ENCODE data around the gene ABLIM1.

Gene ABLIM1

GRCh38 chr10:114511881-114512280, 146.2 kb downstream of the ABLIM1 start:
- no peak for DNase-seq

GRCh38 chr10:114508376-114508775, 149.7 kb downstream of the ABLIM1 start:
- no peak for DNase-seq

- no peak for DNase-seq
Measured at GRCh38 chr10:114507449-114507848, 150.6 kb downstream of the ABLIM1 start.

GRCh38 chr10:114506871-114507385, 151.1 kb downstream of the ABLIM1 start:
- no peak for DNase-seq

GRCh38 chr10:114504769-114505579, 153.1 kb downstream of the ABLIM1 start:
- no peak for DNase-seq

- no peak for DNase-seq
Measured at GRCh38 chr10:114502074-114502473, 156.0 kb downstream of the ABLIM1 start.

GRCh38 chr10:114501650-114502049, 156.4 kb downstream of the ABLIM1 start:
- DNase-seq, result no peak

- no peak for DNase-seq
Measured at GRCh38 chr10:114500643-114501042, 157.4 kb downstream of the ABLIM1 start.

- no peak for DNase-seq
Measured at GRCh38 chr10:114499630-114500190, 158.4 kb downstream of the ABLIM1 start.

GRCh38 chr10:114499116-114499515, 159.0 kb downstream of the ABLIM1 start:
- DNase-seq, result no peak

GRCh38 chr10:114498413-114499111, 159.5 kb downstream of the ABLIM1 start:
- DNase-seq, result no peak

- DNase-seq, result no peak
Measured at GRCh38 chr10:114495303-114495702, 162.8 kb downstream of the ABLIM1 start.

- no peak for DNase-seq
Measured at GRCh38 chr10:114492351-114493037, 165.6 kb downstream of the ABLIM1 start.

GRCh38 chr10:114491933-114492332, 166.1 kb downstream of the ABLIM1 start:
- DNase-seq, result no peak

- DNase-seq, result no peak
Measured at GRCh38 chr10:114491419-114491818, 166.7 kb downstream of the ABLIM1 start.

- DNase-seq, result no peak
Measured at GRCh38 chr10:114489521-114490310, 168.4 kb downstream of the ABLIM1 start.

- DNase-seq, result no peak
Measured at GRCh38 chr10:114487815-114488536, 170.1 kb downstream of the ABLIM1 start.

GRCh38 chr10:114486938-114487814, 170.9 kb downstream of the ABLIM1 start:
- DNase-seq, result no peak

- no peak for DNase-seq
Measured at GRCh38 chr10:114485696-114486400, 172.2 kb downstream of the ABLIM1 start.

- DNase-seq, result no peak
Measured at GRCh38 chr10:114483575-114483974, 174.5 kb downstream of the ABLIM1 start.

Measured in NCI-H2227 treated with DMSO at 0.1 percent for 48 hours (cell line).